Gastroesophageal sphincter (tissue), 4 donors: ENCODE results near the gene CCNJ. TPM values are rescaled to one million over a fixed set of nuclear protein-coding genes. Genes with fewer than 3 reads are reported as not detected.
"Not testable (repeated sequence)": the region's sequence is repeated elsewhere in the genome, so short reads cannot be mapped to it uniquely, and the experiment has no call there.

ENCODE experiments used
- ATAC-seq: fragments of 150-250 bp; one replicate; pipeline ENCODE4 v1.9.1; 2016; ENCODE audit warnings: mild to moderate bottlenecking, moderate library complexity
- H3K27ac ChIP-seq, 4 donors: fragments of 200-600 bp; sonication (generic) in 3 of 4; 1 replicate in 3 of 4; 2 replicates in 1 of 4; pipeline ENCODE4 v1.5.1; 2016 to 2019
- H3K27me3 ChIP-seq: fragments of 200-600 bp; sonication (generic); one replicate; pipeline ENCODE4 v1.5.1; 2019
- H3K36me3 ChIP-seq, 2 donors: fragments of 200-600 bp; sonication (generic); one replicate each; pipeline ENCODE4 v1.5.1; 2019; ENCODE audit warnings: control low read depth in 1 of 2
- H3K4me1 ChIP-seq, 3 donors: fragments of 200-600 bp; sonication (generic); 1 replicate in 2 of 3; 2 replicates in 1 of 3; pipeline ENCODE4 v1.5.1; 2016 to 2019; ENCODE audit warnings: control low read depth in 2 of 3
- H3K4me3 ChIP-seq, 2 donors: fragments of 200-600 bp; sonication (generic); one replicate each; pipeline ENCODE4 v1.5.1; 2019; ENCODE audit warnings: mild to moderate bottlenecking in 1 of 2, moderate library complexity in 1 of 2
- H3K9me3 ChIP-seq, 3 donors: fragments of 200-600 bp; sonication (generic); one replicate each; pipeline ENCODE4 v1.5.1; 2017 to 2019; ENCODE audit warnings: control low read depth in 2 of 3
- EP300 ChIP-seq: sonication (generic); formaldehyde crosslinking; IDR thresholded peaks from one replicate; pipeline ENCODE4 v1.6.1; 2017; ENCODE audit warnings: antibody characterized with exemption, mild to moderate bottlenecking
- POLR2A ChIP-seq, 2 donors: fragments of 450-650 bp; IDR thresholded peaks; one replicate each; pipeline ENCODE4 v1.6.1; 2017; ENCODE audit warnings: antibody characterized with exemption in 2 of 2, mild to moderate bottlenecking in 2 of 2, moderate library complexity in 1 of 2
- POLR2AphosphoS5 ChIP-seq: sonication (generic); formaldehyde crosslinking; IDR thresholded peaks from one replicate; pipeline ENCODE4 v1.6.1; 2017; ENCODE audit warnings: antibody characterized with exemption
- WGBS, 2 donors: methylation state at CpG; one replicate each; pipeline ENCODE4 v1.1.5; 2018; ENCODE audit warnings: low coverage in 1 of 2; 5-methylcytosine and 5-hydroxymethylcytosine counted together
- total RNA-seq, 4 donors: library from RNA; depleted of rRNA; stranded (reverse); fragments of >200 nt; gene quantifications; one replicate each; pipeline ENCODE4 v1.1.0, GENCODE V29; 2016
- TF ChIP-seq, protein P1 (sequence below), 4 experiments: fragments of 200-600 bp in 2 of 4; fragments of 450-650 bp in 2 of 4; sonication (generic) in 1 of 4; IDR thresholded peaks; one replicate each; pipeline ENCODE4 v1.5.1; 2017 to 2019; ENCODE audit warnings: antibody characterized with exemption in 4 of 4, mild to moderate bottlenecking in 2 of 4, moderate library complexity in 2 of 4

The CCNJ gene, protein sequence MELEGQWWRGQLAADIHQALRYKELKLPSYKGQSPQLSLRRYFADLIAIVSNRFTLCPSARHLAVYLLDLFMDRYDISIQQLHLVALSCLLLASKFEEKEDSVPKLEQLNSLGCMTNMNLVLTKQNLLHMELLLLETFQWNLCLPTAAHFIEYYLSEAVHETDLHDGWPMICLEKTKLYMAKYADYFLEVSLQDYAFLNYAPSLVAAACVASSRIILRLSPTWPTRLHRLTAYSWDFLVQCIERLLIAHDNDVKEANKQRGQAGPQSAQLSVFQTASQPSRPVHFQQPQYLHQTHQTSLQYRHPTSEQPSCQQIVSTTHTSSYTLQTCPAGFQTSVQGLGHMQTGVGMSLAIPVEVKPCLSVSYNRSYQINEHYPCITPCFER
- total RNA-seq, result 1 to 10 TPM; 3.1 to 5.3 (median 4.4) TPM

DNA sequence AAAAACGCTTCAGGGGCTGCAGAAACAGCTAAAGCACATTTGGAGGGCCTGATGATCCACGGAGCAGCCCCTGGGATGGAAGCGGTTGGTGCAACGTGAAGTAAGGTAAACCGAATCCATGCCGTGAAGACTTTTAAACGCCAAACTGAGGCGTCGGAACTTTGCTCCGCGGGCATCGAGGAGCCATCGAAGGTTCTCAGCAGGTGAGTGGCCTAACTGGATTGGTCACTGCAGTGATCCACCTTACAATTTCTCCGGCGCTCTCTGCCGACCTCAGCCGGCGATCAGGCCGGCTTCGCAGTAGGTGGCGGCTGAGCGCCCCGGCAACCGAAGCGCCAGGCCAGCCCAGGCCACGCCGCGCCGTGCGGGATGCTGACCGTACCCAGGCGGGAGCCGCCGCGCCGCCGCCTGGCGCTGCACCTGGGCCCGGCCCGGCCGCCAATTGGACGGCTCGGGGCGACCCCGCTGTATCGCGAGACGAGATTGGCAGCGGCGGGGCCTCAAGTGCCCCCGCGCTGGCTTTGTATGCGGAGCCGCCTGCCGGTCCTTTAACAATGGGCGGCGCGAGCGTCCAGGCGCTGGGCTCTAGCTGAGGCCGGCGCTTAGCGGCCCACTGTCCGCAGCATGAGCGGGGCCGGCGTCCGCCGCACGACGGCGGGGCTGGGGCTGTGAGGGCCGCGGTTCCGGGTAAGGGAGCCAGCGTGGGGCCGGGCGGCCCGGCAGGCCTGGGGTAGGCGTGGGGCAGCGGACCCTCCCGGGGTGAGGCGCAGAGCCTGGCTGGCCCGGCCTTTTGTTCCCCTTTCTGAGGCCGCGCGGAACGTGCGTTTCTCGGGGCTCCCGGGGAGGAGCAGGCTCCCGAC is at the start of gene CCNJ:
Gene CCNJ, plus strand, starts transcription at position 551 of the 860 bp plus-strand sequence. CDS start 811 bp downstream, outside the sequence.
- H3K9me3 ChIP-seq, result no peaks in the 10 kb centered on the region
- peak within 1 kb of the TSS; percentile 55 to 87 for H3K4me3 ChIP-seq
- H3K27me3 ChIP-seq, result no peaks in the 10 kb centered on the region
- 0 to 22% methylated on average over 1 to 10 of the region's 92 CpGs for WGBS, 2 donors
- peaks cover 0 to 8% of the 10 kb centered on the region in 2 donors for H3K36me3 ChIP-seq
- ATAC-seq, result peak; percentile 96
- H3K4me1 ChIP-seq, result peaks cover 0 to 38% (median 4%) of the 10 kb centered on the region in 3 donors
- peak within 1 kb of the TSS; percentile 39 to 96 (median 90) for H3K27ac ChIP-seq
- TF ChIP-seq EP300 (no peak), POLR2A (IDR thresholded peaks at IDR 0.05) (peak; percentile 72 to 81), POLR2AphosphoS5 (peak; percentile 72)
- TF ChIP-seq, protein P1, sequence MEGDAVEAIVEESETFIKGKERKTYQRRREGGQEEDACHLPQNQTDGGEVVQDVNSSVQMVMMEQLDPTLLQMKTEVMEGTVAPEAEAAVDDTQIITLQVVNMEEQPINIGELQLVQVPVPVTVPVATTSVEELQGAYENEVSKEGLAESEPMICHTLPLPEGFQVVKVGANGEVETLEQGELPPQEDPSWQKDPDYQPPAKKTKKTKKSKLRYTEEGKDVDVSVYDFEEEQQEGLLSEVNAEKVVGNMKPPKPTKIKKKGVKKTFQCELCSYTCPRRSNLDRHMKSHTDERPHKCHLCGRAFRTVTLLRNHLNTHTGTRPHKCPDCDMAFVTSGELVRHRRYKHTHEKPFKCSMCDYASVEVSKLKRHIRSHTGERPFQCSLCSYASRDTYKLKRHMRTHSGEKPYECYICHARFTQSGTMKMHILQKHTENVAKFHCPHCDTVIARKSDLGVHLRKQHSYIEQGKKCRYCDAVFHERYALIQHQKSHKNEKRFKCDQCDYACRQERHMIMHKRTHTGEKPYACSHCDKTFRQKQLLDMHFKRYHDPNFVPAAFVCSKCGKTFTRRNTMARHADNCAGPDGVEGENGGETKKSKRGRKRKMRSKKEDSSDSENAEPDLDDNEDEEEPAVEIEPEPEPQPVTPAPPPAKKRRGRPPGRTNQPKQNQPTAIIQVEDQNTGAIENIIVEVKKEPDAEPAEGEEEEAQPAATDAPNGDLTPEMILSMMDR (IDR thresholded peaks at IDR 0.05), result peak in 3 of 4 experiments; percentile 24 to 47 (median 45)

DNA sequence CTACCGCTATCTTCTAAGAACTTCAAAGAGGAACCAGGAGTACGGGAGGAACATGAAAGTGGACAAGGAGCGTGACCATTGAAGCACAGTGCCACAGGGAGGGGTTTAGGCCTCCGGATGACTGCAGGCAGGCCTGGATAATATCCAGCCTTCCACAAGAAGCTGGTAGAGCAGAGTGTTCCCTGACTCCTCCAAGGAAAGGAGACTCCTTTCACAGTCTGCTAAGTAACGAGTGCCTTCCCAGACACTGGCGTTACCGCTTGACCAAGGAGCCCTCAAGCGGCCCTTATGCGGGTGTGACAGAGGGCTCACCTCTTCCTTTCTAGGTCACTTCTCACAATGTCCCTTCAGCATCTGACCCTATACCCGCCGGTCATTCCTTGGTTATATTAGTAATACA is 49.0 kb upstream of the CCNJ start:
- not testable (repeated sequence) for H3K27ac ChIP-seq, H3K4me3 ChIP-seq, H3K4me1 ChIP-seq, H3K36me3 ChIP-seq, H3K9me3 ChIP-seq, ATAC-seq, H3K27me3 ChIP-seq
- WGBS, 2 donors, result 86 to 94% methylated on average over 10 to 11 of the region's 11 CpGs

DNA sequence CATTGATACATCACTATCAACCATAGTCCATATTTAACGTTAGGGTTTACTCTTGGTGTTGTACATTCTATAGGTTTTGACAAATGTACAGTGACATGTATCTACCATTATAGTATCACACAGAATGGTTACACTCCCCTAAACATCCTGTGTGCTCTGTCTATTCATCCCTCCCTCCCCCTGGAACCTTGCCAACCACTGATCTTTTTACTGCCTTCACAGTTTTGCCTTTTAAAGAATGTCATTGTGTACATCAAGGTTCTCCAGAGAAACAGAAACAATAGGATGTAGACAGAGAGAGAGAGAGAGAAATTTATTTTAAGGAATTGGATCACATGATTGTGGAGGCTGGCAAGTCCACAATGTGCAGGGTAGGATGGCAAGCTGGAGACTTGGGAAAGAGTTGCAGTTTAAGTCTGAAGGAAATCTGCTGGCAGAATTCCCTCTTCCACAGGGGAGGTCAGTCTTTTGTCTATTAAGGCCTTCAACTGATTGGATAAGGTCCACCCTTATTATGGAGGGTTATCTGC is 45.1 kb upstream of the CCNJ start:
- H3K9me3 ChIP-seq, result no peaks in the 10 kb centered on the region
- no peak overlapping the region for H3K27ac ChIP-seq
- TF ChIP-seq POLR2AphosphoS5 (no peak), POLR2A (IDR thresholded peaks at IDR 0.05) (no peak), EP300 (no peak)
- TF ChIP-seq, protein P1 (IDR thresholded peaks at IDR 0.05), result no peak
- WGBS, 2 donors, result 25% methylated on average over 1 of the region's 1 CpG; no CpG with 5 or more reads in 1 of the 2 donors
- H3K4me1 ChIP-seq, result no peaks in the 10 kb centered on the region
- no peak overlapping the region for H3K4me3 ChIP-seq
- no peaks in the 10 kb centered on the region for H3K27me3 ChIP-seq
- no peaks in the 10 kb centered on the region for H3K36me3 ChIP-seq
- no peak for ATAC-seq

DNA sequence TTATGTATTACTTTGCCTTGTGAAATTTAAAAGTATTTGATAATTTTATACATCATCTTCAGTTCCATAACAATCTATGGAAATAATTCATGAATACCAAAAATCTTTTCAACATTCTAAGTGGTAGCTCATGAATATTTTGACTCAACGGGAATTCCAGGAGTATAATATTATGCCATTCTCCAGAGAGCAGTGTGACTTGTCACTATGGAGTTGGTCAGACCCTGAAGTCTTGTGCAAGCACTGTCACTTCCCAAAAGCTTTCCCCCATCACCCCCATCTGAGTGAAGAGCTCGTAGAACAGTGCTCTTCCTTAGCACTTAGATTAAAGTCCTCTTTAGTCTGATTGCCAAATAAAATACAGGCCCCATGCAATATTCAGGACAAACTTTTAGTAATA is 29.4 kb upstream of the CCNJ start:
- H3K36me3 ChIP-seq, result peaks cover 0 to 9% of the 10 kb centered on the region in 2 donors
- no peaks in the 10 kb centered on the region for H3K27me3 ChIP-seq
- peaks cover 0 to 8% (median 0%) of the 10 kb centered on the region in 3 donors for H3K4me1 ChIP-seq
- H3K27ac ChIP-seq, result no peak overlapping the region
- H3K4me3 ChIP-seq, result no peak overlapping the region
- no peaks in the 10 kb centered on the region for H3K9me3 ChIP-seq
- TF ChIP-seq POLR2AphosphoS5, result no peak
- TF ChIP-seq, protein P1 (IDR thresholded peaks at IDR 0.05), result no peak
- TF ChIP-seq POLR2A (IDR thresholded peaks at IDR 0.05), result no peak
- TF ChIP-seq EP300, result no peak
- 79 to 80% methylated on average over 1 to 2 of the region's 2 CpGs for WGBS, 2 donors
- no peak for ATAC-seq

DNA sequence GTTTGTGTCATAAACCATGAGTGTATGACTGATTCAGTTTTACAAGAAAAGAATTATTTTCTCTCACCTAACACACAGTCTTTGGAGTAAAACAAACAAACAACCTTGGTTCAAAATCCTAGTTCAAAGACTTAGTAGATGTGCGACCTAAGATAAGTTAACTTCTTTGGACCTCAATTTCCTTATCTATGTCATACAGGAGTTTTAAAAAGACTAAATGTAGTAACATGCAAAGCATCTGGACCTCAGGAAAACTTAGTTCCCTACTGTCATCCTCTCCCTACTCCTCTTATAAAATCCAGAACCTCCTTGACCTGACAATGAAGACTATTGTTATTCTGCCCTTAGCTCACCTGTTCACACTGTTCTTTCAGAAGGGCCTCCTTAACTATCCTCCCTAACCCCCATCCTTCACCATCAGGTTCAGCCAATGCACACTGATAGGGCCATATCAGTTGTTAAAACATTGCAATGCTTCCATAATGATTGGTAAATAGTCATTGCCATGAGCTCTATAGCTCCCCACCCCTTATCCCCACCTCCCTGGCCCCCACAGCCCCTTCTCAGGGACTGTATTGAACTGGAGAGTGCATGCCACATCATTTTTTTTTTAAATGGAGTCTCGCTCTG is 28.8 kb upstream of the CCNJ start:
- 88 to 100% methylated on average over 1 to 2 of the region's 2 CpGs for WGBS, 2 donors
- TF ChIP-seq, protein P1 (IDR thresholded peaks at IDR 0.05), result no peak
- TF ChIP-seq POLR2A (IDR thresholded peaks at IDR 0.05) (no peak), EP300 (no peak), POLR2AphosphoS5 (no peak)

More for the DNA sequence above, 28.8 kb upstream of the CCNJ start:
- H3K4me3 ChIP-seq, result no peak overlapping the region
- ATAC-seq, result no peak
- H3K36me3 ChIP-seq, result peaks cover 0 to 9% of the 10 kb centered on the region in 2 donors
- peaks cover 0 to 8% (median 0%) of the 10 kb centered on the region in 3 donors for H3K4me1 ChIP-seq
- H3K27ac ChIP-seq, result no peak overlapping the region
- no peaks in the 10 kb centered on the region for H3K9me3 ChIP-seq
- no peaks in the 10 kb centered on the region for H3K27me3 ChIP-seq
